Fibroblast of mammary gland (primary cell): ENCODE data around the gene FOXL3.

Experiments
- DNase-seq: peaks from one replicate; pipeline ENCODE4 v3.0.0-alpha.2; 2010; ENCODE audit warnings: low read depth
- H3K4me3 ChIP-seq: 2 replicates; pipeline ENCODE4 v1.5.1; 2011; ENCODE audit warnings: low read depth, mild to moderate bottlenecking, low read length, moderate library complexity; ENCODE audit not compliant: control insufficient read depth
- CTCF ChIP-seq: conservative IDR thresholded peaks from 2 replicates; pipeline ENCODE4 v1.5.1; 2011; ENCODE audit warnings: low read depth, low read length, inconsistent platforms; ENCODE audit not compliant: control insufficient read depth, insufficient read depth

The FOXL3 gene

GRCh38 chr7:246451-246850 is 43.5 kb upstream of the FOXL3 start:
- TF ChIP-seq CTCF, result no peak
- no peak overlapping the region for H3K4me3 ChIP-seq
- no peak for DNase-seq

DNA sequence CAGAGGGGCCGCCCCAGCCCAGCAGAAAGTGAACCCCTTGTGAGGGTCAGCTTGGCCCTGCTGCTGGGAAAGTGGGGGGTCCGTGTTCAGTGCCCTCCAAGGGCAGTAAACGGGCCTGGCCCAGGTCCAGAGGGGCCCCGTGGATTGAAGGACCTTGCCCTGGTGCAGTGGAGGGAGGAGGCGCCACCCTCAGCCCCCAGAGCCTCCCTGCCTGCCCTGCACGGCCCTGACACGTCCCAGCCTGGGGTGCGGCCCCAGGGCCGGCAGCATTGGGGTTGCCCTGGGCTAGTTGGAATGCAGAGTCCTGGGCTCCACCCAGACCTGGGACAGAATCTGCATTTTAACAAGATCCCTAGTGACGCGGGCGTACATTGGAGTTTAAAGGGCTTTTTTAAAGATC is 42.8 kb upstream of the FOXL3 start:
- TF ChIP-seq CTCF, result no peak
- H3K4me3 ChIP-seq, result no peak overlapping the region
- no peak for DNase-seq

- no peak for DNase-seq
- H3K4me3 ChIP-seq, result no peak overlapping the region
- no peak for TF ChIP-seq CTCF
Measured at GRCh38 chr7:247636-248035, 42.3 kb upstream of the FOXL3 start.

DNA sequence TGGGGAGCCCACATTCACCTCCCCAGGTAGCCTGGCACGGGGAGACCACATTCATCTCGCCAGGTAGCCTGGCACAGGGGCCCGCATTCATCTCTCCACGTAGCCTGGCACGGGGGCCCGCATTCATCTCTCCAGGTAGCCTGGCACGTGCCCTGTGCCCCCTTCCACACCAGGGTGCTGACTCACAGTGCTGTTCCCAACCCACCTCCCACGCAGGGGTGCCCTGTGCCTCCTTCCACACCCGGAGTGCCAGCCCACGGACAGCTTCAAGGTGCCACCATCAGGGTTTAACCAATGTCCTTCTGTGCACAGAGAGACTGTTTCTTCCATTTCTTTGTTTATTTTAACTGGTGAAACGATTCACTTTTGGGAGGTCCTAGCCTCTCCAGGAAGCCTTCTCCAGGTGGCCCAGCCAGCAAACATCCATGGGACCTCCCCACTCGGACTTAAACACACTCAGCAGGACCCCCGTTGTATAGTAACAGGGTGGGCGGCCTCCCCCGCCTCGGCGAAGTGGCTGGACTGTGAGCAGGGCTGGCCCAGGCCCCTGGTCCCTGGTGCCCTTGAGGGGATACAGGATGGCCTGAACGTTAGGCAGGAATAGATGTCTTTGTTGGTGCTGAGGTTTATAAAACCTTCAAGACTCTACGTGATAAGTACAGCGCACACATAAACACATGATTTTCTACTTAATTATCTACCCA is 41.1 kb upstream of the FOXL3 start:
- no peak for TF ChIP-seq CTCF
- no peak for DNase-seq

GRCh38 chr7:249989-250388 is 40.0 kb upstream of the FOXL3 start:
- no peak for TF ChIP-seq CTCF
- no peak overlapping the region for H3K4me3 ChIP-seq
- DNase-seq, result no peak

More for the DNA sequence above, 41.1 kb upstream of the FOXL3 start:
- H3K4me3 ChIP-seq, result no peak overlapping the region

- no peak for TF ChIP-seq CTCF
- no peak overlapping the region for H3K4me3 ChIP-seq
- DNase-seq, result no peak
Measured at GRCh38 chr7:250523-250922, 39.4 kb upstream of the FOXL3 start.

GRCh38 chr7:251005-251404 is 39.0 kb upstream of the FOXL3 start:
- DNase-seq, result no peak
- no peak for TF ChIP-seq CTCF

More at GRCh38 chr7:251005-251404, 39.0 kb upstream of the FOXL3 start:
- no peak overlapping the region for H3K4me3 ChIP-seq
